ENCODE data around the gene ADAM33. TPM values are rescaled to one million over a fixed set of nuclear protein-coding genes. Genes with fewer than 3 reads are reported as not detected.

ADAM33 gene
- total RNA-seq, 1 experiment from 2014 or later = not detected

DNA sequence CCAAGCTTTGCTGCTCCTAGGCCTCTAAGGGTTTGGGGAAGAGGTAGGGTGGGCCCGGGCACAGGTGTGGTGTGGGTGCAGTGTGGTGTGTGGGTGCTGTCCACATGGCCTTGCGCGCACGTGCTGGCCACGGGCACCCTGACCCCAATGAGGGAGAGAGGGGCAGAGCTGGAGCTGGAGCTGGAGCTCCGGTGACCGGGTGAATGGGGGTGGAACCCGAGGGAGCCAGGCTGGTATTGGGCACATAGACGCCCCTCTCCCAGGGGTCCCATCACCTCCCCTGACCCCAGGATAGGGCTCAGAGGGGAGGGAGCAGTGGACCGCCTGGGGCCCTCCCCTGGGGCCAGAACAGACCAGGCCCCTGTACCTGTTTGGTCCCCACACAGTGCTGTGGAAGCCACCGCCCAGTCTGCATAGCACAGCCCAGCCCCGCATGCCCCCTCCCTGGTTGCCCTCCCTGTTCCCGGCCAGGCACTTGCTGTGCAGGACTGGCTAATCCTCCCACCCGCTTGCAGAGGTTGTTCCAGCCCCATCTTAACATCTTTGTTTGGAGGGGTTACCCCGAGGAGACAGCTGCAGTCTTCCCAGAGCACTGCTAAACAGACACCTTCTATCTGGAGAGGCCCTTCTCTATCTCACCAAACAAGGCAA is 984 bp downstream of the ADAM33 start:
- Histone ChIP-seq H3K36me3 (ENCODE audit: insufficient read depth, low read length, poor library complexity, severe bottlenecking) (no peaks in the 10 kb centered on the region), H3K27me3 (replicated peaks; ENCODE audit: insufficient read depth, low read depth, low read length, poor library complexity) (peaks cover 7% of the 10 kb centered on the region), H3K4me1 (ENCODE audit: insufficient read depth, low read length, poor library complexity, severe bottlenecking) (peaks cover 3% of the 10 kb centered on the region), H3K4me3 (ENCODE audit: low read depth, low read length, poor library complexity, severe bottlenecking) (no peak overlapping the region), H3K27ac (ENCODE audit: low read depth, low read length, poor library complexity, severe bottlenecking) (no peak overlapping the region), H3K9me3 (ENCODE audit: low read depth, low read length, poor library complexity, severe bottlenecking) (no peaks in the 10 kb centered on the region)
- POLR2A ChIA-PET (ENCODE audit: low non-redundant PET) = interaction anchor here (0.6 kb wide), 1 partner anchor 33 kb away, joined by 3 read pairs; no protein-coding TSS in a partner anchor
- BruUV-seq (replicated peaks) = no TSS peak
- CTCF ChIA-PET = no interaction called here
- intact Hi-C loops (cut with micrococcal nuclease; ENCODE audit: unreplicated experiment) = no loop called here
- no peak for TF ChIP-seq EZH2 (IDR thresholded peaks at IDR 0.05; ENCODE audit: borderline replicate concordance, low read depth, low read length, poor library complexity, severe bottlenecking)
- TF ChIP-seq, protein P1, sequence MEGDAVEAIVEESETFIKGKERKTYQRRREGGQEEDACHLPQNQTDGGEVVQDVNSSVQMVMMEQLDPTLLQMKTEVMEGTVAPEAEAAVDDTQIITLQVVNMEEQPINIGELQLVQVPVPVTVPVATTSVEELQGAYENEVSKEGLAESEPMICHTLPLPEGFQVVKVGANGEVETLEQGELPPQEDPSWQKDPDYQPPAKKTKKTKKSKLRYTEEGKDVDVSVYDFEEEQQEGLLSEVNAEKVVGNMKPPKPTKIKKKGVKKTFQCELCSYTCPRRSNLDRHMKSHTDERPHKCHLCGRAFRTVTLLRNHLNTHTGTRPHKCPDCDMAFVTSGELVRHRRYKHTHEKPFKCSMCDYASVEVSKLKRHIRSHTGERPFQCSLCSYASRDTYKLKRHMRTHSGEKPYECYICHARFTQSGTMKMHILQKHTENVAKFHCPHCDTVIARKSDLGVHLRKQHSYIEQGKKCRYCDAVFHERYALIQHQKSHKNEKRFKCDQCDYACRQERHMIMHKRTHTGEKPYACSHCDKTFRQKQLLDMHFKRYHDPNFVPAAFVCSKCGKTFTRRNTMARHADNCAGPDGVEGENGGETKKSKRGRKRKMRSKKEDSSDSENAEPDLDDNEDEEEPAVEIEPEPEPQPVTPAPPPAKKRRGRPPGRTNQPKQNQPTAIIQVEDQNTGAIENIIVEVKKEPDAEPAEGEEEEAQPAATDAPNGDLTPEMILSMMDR (conservative IDR thresholded peaks at IDR 0.05; ENCODE audit: low read depth, low read length) = no peak
- no peak for DNase-seq (ENCODE audit: low spot score)

DNA sequence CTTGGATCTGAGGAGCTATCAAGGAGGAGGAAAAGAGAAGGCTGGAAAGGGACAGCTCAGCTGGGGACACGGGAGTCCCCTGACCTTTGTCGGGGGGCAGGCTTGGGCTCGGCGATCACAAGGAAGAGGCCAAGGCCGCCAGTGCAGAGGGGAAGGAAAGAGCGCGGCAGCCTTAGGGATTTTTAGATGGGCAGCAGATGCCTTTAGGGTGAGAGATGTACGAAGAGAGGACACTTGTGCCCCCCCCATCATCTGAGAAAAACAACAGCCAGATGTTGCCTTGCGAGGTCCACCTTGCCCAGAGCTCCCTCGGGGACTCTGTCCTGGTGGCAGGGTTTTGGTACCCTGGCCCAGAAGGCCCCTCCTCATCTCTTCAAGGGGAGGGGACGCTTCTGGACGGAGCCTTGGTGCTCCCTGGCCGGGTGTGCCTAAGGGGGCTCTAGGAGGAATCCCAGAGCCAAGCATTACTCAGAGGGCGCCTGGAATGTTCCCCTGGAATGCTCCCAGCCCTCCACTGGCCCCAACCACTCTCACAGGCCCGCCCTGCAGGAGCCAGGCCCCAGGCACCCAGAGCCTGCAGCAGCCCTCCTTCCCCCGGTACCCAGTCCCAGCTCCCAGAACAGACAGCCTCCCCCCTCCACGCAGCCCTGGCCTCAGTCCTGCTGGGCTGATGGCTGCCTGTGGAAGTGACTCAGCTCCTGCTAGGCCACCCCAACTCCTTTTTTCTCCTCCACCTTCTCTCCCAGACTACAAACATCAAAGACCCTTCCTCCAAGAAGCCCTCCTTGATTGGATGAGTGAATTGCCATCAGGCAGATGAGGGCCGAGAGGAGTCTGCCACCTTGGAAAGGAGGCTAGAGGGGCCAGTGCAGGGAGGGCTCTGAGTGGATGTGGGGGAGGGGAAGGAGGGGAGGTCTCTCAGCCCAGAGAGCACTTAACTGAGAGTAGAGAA is 1.8 kb downstream of the ADAM33 start:
- no TSS peak for BruUV-seq (replicated peaks)
- CTCF ChIA-PET = no interaction called here

More for the DNA sequence above, 1.8 kb downstream of the ADAM33 start:
- H3K36me3 ChIP-seq (ENCODE audit: insufficient read depth, low read length, poor library complexity, severe bottlenecking) = no peaks in the 10 kb centered on the region
- POLR2A ChIA-PET (ENCODE audit: low non-redundant PET) = interaction anchor here (0.6 kb wide), 1 partner anchor 34 kb away, joined by 3 read pairs; no protein-coding TSS in a partner anchor
- no peak overlapping the region for H3K27ac ChIP-seq (ENCODE audit: low read depth, low read length, poor library complexity, severe bottlenecking)
- H3K27me3 ChIP-seq (replicated peaks; ENCODE audit: insufficient read depth, low read depth, low read length, poor library complexity) = peaks cover 14% of the 10 kb centered on the region
- intact Hi-C loops (cut with micrococcal nuclease; ENCODE audit: unreplicated experiment) = loop anchor here (5.0 to 10.0 kb wide), 2 partner anchors 177 to 405 kb away; no protein-coding TSS in a partner anchor
- no peak overlapping the region for H3K4me3 ChIP-seq (ENCODE audit: low read depth, low read length, poor library complexity, severe bottlenecking)
- no peaks in the 10 kb centered on the region for H3K9me3 ChIP-seq (ENCODE audit: low read depth, low read length, poor library complexity, severe bottlenecking)
- no peak for DNase-seq (ENCODE audit: low spot score)
- H3K4me1 ChIP-seq (ENCODE audit: insufficient read depth, low read length, poor library complexity, severe bottlenecking) = peaks cover 3% of the 10 kb centered on the region
- TF ChIP-seq, protein P1 (conservative IDR thresholded peaks at IDR 0.05; ENCODE audit: low read depth, low read length) = no peak
- TF ChIP-seq EZH2 (IDR thresholded peaks at IDR 0.05; ENCODE audit: borderline replicate concordance, low read depth, low read length, poor library complexity, severe bottlenecking) = no peak

Measured in A673 (cell line).